MG63 (cell line): ENCODE measurements around the gene CD2AP. TPM values are rescaled to one million over a fixed set of nuclear protein-coding genes. Genes with fewer than 3 reads are reported as not detected.
"Not testable (repeated sequence)": the region's sequence is repeated elsewhere in the genome, so short reads cannot be mapped to it uniquely, and the experiment has no call there.

Source experiments
- DNase-seq: peaks from one replicate; pipeline ENCODE4 v3.0.0-alpha.2; 2020
- H3K27me3 ChIP-seq: fragments of 250-450 bp; sonication (Bioruptor Pico); 2 replicates; pipeline ENCODE4 v1.5.1; 2020; ENCODE audit warnings: mild to moderate bottlenecking, moderate library complexity
- H3K36me3 ChIP-seq: fragments of 250-450 bp; sonication (Bioruptor Pico); 2 replicates; pipeline ENCODE4 v1.5.1; 2020; ENCODE audit warnings: mild to moderate bottlenecking, moderate library complexity
- H3K4me3 ChIP-seq: fragments of 250-450 bp; sonication (Bioruptor Pico); 2 replicates; pipeline ENCODE4 v1.5.1; 2020; ENCODE audit warnings: mild to moderate bottlenecking, moderate library complexity
- H3K9me3 ChIP-seq: fragments of 250-450 bp; sonication (Bioruptor Pico); 2 replicates; pipeline ENCODE4 v1.5.1; 2020; ENCODE audit warnings: mild to moderate bottlenecking, moderate library complexity
- total RNA-seq: library from RNA; depleted of rRNA; stranded (reverse); fragments of >200 nt; shearing (Covaris generic); gene quantifications from 2 replicates; pipeline ENCODE4 v1.2.3, GENCODE V29; 2014; ENCODE audit warnings: low replicate concordance; rRNA removed

CD2AP gene, protein sequence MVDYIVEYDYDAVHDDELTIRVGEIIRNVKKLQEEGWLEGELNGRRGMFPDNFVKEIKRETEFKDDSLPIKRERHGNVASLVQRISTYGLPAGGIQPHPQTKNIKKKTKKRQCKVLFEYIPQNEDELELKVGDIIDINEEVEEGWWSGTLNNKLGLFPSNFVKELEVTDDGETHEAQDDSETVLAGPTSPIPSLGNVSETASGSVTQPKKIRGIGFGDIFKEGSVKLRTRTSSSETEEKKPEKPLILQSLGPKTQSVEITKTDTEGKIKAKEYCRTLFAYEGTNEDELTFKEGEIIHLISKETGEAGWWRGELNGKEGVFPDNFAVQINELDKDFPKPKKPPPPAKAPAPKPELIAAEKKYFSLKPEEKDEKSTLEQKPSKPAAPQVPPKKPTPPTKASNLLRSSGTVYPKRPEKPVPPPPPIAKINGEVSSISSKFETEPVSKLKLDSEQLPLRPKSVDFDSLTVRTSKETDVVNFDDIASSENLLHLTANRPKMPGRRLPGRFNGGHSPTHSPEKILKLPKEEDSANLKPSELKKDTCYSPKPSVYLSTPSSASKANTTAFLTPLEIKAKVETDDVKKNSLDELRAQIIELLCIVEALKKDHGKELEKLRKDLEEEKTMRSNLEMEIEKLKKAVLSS
- 10.8 and 14.2 TPM in 2 replicates for total RNA-seq

DNA sequence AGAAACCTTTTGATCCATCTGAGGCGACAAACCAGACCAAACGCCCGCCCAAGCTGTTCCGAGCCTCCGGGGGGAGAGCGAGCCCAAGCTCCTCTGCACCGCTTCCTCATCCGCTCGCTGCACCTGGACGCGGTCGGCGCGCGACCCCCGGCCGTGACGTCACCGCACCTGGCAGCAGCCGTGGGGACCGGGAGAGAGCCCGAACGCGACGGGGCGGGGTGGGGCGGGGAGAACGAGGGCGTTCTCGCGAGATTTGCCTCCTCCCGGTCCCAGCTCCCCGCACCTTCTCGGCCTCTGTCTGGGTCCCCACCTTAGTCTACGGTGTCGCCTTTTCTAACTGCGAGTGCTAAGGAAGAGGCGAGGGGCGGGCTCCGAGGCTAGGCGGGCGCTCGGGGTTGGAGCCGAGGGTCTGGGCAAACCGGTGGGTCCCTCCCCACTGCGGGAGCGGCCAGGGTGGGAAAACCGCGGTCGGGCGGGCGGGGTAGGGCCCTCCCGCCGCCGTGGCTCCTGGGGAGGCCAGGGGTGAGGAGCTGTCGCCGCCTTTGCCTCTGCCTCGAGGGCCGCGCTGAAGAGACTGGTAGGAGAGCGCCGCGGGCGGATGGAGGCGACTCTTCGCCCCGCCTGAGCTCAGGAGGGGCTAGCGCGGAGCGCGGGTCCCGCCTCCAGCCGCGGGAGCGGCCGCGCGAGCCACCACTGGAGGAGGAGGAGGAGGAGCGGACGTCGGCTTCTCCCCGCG is at the start of gene CD2AP:
Gene CD2AP, plus strand, starts transcription at position 293 of the 736 bp plus-strand sequence. CDS start 456 bp downstream, outside the sequence.
- no peaks in the 10 kb centered on the region for H3K36me3 ChIP-seq
- H3K27me3 ChIP-seq, result no peaks in the 10 kb centered on the region
- H3K4me3 ChIP-seq, result peak within 1 kb of the TSS; percentile 75
- H3K9me3 ChIP-seq, result no peaks in the 10 kb centered on the region
- peak; percentile 79 for DNase-seq

DNA sequence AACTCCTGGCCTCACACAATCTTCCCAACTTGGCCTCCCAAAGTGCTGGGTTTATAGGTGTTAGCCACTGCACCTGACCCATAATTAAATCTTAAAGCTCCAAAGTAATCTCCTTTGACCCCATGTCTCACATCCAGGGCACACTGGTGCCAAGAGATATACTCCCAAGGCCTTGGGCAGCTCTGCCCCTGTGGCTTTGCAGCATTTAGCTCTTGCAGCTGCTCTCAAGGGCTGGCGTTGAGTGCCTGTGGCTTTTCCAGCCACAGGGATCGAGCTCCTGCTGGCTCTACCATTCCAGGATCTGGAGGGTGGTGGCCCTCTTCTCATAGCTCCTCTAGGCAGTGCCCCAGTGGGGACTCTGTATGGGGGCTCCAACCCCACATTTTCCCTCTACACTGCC is 49.3 kb upstream of the CD2AP start:
- DNase-seq, result no peak
- H3K27me3 ChIP-seq, result no peaks in the 10 kb centered on the region
- H3K4me3 ChIP-seq, result no peak overlapping the region
- no peaks in the 10 kb centered on the region for H3K36me3 ChIP-seq
- H3K9me3 ChIP-seq, result no peaks in the 10 kb centered on the region

DNA sequence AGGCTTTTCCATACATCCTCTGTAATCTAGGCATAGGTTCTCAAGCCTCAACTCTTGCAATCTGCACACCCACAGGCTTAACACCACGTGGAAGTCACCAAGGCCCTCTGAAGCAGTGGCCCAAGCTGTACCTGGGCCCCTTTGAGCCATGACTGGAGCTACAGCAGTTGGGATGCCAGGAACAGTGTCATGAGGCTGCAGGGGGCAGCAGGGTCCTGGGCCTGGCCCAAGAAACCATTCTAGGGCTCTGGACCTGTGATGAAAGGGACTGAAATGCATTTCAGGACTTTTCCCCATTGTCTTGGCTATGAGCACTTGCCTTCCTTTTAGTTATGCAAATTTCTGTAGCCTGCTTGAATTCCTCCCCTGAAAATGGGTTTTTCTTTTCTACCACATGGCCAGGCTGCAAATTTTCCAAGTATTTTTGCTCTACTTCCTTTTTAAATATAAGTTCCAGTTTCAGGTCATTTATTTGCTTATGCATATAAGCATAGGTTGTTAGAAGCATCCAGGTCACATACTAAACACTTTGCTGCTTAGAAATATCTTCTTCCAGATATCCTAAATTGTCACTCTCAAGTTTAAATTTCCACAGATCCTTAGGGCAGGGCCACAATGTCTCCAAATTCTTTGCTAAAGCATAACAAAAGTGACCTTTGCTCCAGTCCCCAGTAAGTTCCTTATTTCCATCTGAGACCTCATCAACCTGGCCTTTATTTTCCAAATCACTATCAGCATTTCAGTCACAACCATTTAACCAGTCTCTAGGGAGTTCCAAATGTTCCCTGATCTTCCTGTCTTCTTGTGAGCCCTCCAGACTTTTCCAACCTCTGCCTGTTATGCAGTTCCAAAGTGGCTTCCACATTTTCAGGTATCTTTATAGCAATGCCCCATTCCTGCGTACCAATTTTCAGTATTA is 48.6 kb upstream of the CD2AP start:
- Histone ChIP-seq H3K27me3 (no peaks in the 10 kb centered on the region), H3K4me3 (no peak overlapping the region), H3K36me3 (no peaks in the 10 kb centered on the region), H3K9me3 (no peaks in the 10 kb centered on the region)
- no peak for DNase-seq

DNA sequence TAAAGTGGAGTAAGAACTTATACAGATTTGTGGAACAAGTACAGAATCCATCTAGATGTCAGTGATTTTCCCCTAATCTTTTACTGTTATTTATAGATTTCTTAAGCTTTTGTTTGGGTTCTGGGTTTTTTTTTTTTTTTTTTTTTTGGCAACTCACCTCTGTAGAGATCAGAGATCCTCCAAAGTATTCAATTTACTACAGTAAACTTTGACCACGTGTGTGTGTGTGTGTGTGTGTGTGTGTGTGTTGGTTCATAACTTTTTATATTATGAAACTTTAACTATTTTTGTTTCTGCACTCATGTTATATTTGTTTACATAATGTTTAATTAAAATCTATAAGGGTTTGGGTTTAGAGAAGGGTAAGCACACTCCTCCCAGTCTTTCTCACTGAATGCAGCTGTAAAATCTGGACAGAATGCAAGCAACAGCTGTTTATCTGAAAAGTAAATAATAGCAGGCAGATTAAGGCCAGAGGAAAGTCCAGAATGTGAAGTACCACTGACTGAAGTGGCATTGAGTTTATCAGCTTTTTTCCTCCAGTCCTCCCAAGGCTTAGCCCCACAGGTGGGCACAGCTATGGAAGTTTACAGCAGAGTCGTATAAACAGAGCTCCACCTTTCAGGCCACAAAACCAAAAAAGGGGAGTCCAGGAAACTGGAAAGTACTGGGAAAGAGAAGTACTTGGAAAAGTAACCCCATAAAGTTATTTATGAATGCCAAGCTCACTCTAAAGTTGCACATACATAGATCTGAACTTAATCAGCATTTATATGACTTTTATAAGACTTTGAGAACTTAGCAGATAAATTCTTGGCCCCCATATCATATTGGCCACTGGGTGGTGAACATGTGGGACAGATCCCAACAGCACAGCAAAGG is 43.0 kb upstream of the CD2AP start:
- Histone ChIP-seq H3K4me3 (no peak overlapping the region), H3K27me3 (no peaks in the 10 kb centered on the region), H3K9me3 (no peaks in the 10 kb centered on the region), H3K36me3 (no peaks in the 10 kb centered on the region)
- DNase-seq, result no peak

DNA sequence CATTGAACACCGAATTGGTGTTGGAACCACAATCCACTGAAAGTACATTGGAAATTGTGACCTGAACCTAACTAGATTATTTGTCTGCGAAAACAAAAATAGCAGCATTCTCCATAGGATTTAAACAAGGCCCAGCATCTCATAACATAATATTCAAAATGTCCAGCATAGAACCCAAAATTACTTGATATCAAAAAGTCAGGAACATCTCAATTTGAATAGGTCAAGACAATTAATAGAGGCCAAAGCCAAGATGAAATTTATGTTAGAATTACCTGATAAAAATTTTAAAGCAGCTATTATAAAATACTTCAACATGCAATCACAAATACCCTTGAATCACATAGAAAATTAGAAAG is 42.4 kb upstream of the CD2AP start:
- H3K9me3 ChIP-seq, result no peaks in the 10 kb centered on the region
- no peak for DNase-seq
- no peaks in the 10 kb centered on the region for H3K36me3 ChIP-seq
- no peaks in the 10 kb centered on the region for H3K27me3 ChIP-seq
- no peak overlapping the region for H3K4me3 ChIP-seq

DNA sequence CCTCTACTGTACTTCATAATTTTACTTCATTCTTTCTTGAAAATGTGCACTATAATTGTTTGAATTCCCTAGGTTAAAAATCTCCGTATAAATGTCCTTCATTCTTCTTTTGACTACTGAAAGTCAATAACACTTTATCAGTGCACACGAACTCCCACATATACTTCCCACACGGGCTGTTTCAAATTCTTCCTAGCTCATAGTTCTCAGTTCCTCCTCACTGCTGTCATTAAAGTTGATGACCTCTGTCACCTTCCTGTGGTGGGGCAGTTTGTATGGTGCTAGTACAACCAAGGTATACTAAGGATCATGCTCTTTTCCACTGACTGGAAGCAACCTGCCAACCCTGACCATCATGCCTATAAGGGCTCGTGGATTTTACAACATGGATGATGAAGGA is 40.0 kb upstream of the CD2AP start:
- DNase-seq, result no peak
- no peaks in the 10 kb centered on the region for H3K27me3 ChIP-seq
- no peak overlapping the region for H3K4me3 ChIP-seq
- H3K36me3 ChIP-seq, result no peaks in the 10 kb centered on the region
- H3K9me3 ChIP-seq, result no peaks in the 10 kb centered on the region

DNA sequence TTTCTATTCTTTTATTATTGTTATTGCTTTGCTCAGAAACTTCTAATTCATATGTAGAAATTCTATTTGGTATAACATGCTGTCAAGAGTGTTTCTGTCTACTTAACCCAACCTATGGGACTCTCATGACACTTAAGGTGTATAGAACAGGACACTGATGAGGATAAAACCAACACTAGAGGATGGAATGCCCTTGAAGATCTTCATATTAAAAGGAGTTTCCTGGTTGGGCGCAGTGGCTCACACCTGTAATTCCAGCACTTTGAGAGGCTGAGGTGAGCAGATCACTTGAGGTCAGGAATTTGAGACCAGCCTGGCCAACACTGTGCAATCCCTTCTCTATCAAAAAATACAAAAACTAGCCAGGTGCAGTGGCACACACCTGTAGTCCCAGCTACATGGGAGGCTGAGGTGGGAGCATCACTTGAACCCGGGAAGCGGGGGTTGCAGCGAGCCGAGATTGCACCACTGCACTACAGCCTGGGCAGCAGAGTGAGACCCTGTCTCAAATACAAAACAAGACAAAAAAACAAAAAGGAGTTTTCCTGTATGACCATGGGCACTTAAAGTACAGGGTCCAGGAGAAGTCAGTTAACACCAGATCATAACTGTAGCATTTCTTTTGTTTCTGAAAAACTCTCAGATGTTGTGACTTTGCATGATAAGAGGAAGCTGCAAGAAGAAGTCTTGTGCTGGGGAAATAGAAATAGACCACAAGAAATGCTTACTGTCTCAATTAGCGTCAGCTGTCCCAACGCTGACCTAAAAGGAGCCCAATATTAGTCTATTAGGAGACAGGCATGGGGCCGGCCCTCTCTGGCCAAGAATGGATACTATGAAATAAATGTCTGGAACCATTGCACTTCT is 38.9 kb upstream of the CD2AP start:
- Histone ChIP-seq H3K4me3 (no peak overlapping the region), H3K36me3 (no peaks in the 10 kb centered on the region), H3K27me3 (no peaks in the 10 kb centered on the region), H3K9me3 (no peaks in the 10 kb centered on the region)
- DNase-seq, result no peak

DNA sequence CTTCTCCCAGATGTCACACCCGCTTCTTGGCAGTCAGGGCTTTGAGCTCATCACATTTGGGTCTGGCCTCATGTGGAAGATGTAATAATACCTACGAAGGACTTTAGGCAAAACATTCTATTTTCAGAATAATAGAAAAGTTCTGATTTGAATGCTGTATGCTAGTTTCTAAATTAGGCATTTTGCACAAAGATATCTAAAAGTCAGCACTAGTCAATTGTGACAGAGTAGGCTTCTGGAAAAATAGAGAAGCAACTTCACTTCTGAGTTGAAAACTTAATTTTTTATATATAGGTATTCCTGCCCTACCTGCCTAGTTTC is 38.3 kb upstream of the CD2AP start:
- Histone ChIP-seq H3K9me3 (no peaks in the 10 kb centered on the region), H3K4me3 (no peak overlapping the region), H3K36me3 (no peaks in the 10 kb centered on the region), H3K27me3 (no peaks in the 10 kb centered on the region)
- DNase-seq, result no peak

DNA sequence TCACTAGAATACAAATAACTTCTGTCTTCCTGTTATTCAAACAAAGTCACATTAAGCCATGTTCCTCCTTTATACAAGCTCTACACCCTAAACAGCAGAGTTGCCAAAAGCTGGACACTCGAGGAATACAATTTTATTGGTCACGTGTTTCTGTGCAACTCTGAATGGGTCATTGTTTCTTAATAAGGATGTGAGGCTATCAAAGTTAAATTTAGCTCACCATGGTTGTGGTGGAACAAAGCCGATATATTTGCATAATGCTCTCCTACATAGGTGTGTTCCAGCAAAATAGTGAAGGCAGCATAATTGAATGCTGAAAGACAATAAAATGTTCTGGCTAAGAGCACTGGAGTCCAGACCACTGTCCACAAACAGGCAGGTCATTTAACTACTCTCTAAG is 36.9 kb upstream of the CD2AP start:
- Histone ChIP-seq H3K27me3 (no peaks in the 10 kb centered on the region), H3K36me3 (no peaks in the 10 kb centered on the region), H3K9me3 (no peaks in the 10 kb centered on the region), H3K4me3 (no peak overlapping the region)
- no peak for DNase-seq

DNA sequence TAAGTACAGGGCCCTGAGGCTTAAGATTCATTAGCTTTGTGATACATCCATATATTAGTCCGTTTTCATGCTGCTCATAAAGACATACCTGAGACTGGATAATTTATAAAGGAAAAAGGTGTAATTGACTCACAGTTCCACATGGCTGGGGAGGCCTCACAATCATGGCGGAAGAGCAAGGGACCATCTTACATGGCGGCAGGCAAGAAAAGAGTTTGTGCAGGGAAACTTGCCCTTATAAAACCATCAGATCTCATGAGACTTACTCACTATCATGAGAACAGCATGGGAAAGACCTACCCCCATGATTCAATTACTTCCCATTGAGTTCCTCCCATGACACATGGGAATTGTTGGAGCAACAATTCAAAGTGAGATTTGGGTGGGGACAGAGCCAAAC is 32.6 kb upstream of the CD2AP start:
- H3K4me3 ChIP-seq, H3K27me3 ChIP-seq, H3K36me3 ChIP-seq, H3K9me3 ChIP-seq, DNase-seq: not testable (repeated sequence)

DNA sequence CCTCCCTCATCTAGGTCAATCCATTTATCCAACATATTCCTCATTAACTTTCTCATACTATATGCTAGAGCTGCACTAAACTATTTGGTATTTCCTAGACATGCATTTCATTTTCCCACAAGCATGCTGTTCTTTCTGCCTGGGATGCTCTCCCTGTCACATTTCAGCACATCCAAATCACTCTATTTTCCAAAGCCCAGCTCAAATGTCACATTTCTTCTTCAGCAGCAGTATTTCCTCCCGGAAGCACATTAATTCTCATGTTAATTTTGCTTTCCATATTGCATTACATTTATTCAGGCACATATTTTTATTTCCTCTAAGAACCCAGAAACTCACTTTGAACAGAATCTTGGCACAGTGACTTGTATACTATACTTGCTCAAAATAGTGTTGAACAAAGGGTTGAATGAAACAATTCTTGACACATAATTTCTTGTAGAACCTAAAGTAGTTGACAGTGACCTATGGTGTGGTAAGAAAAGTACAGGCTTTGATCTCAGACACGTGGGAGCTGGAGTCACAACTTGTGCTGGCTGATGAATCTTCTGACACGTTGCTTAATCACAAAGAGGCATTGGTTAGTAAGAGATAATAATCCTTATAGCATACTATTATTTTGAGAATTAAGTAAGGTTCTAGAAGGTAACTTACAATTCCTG is 30.8 kb upstream of the CD2AP start:
- H3K4me3 ChIP-seq, result no peak overlapping the region
- no peak for DNase-seq
- H3K36me3 ChIP-seq, result no peaks in the 10 kb centered on the region
- no peaks in the 10 kb centered on the region for H3K9me3 ChIP-seq
- H3K27me3 ChIP-seq, result no peaks in the 10 kb centered on the region

DNA sequence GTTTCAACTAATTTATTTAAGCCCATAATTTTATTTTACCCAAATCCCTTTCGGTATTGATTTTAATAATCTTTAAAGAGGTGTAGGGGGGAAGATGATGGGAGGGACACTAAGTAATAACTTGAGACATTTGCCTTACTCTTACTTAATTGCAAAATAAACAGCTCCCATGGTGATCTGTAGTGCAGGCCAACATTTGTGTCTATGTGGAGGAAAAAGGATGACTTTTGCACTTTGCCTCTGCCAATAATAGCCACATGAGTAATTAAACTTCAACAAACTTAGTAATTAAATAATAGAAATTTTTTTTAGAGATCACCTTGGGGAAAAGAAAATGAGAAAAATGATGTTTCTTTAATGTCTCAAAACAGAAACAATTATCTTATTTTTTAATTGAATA is 29.9 kb upstream of the CD2AP start:
- no peak for DNase-seq
- H3K4me3 ChIP-seq, result no peak overlapping the region
- H3K9me3 ChIP-seq, result no peaks in the 10 kb centered on the region
- no peaks in the 10 kb centered on the region for H3K36me3 ChIP-seq
- H3K27me3 ChIP-seq, result no peaks in the 10 kb centered on the region

DNA sequence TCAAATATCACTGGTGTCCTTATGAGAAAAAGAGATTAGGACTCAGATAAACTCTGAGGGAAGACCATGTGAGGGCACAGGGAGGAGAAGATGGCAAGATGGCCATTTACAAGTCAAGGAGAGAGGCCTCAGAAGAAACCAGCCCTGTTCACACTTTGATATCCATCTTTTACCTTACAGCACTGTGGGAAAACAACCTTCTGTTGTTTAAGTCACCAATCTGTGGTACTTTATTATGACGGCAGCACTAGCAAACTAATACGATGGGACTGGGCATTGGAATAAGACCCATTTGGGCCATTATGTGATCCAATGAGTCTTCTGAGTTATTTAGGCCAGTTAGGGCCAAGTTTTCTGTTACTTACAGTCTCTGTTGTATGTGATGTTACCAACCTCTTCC is 26.4 kb upstream of the CD2AP start:
- Histone ChIP-seq H3K4me3 (no peak overlapping the region), H3K36me3 (no peaks in the 10 kb centered on the region), H3K9me3 (no peaks in the 10 kb centered on the region), H3K27me3 (no peaks in the 10 kb centered on the region)
- DNase-seq, result no peak

DNA sequence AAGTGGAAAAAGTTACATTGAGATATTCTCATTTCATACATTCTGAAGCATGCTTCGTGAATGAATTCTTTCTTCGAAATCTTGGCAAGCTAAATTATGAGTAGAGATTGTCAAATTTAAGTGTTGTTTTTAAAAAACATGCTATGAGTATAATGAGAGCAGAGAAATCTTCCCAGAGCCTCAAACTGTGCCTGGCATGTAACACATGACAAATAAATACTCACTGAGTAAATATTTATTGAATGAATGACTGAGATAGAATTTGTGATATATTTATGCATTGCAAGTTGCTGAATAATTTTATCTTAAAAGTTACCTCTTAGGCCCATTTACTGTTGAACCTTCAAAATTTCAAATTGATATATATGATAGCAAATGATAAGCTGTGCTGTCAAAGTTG is 24.7 kb upstream of the CD2AP start:
- no peaks in the 10 kb centered on the region for H3K36me3 ChIP-seq
- no peak for DNase-seq
- H3K27me3 ChIP-seq, result no peaks in the 10 kb centered on the region
- no peaks in the 10 kb centered on the region for H3K9me3 ChIP-seq
- no peak overlapping the region for H3K4me3 ChIP-seq
